K562 (cell line): ENCODE measurements around the gene TWIST1. TPM values are rescaled to one million over a fixed set of nuclear protein-coding genes. Genes with fewer than 3 reads are reported as not detected.

Experiments
- ATAC-seq: fragments of 200-7000 bp; cut with Tn5 transposase; 3 replicates; pipeline ENCODE4 v1.9.1; 2020; ENCODE audit warnings: moderate library complexity
- BruUV-seq: library from RNA; stranded (reverse); fragments of 400-500 nt; replicated peaks from 2 replicates; lab custom pipeline; 2021; lab: Mats Ljungman, UMichigan
- CTCF ChIA-PET: fragments of 300-600 bp; formaldehyde crosslinking; extraction: SDS; loops from one replicate; lab custom pipeline; 2021; ENCODE audit warnings: low intra/inter-chr PET ratio; lab: Yijun Ruan, JAX
- POLR2A ChIA-PET: fragments of 300-600, 350-650 bp; sonication (Branson Sonifier 250); formaldehyde crosslinking; extraction: SDS; loops from one replicate; lab custom pipeline; 2021; ENCODE audit warnings: antibody characterized with exemption, inconsistent platforms; lab: Yijun Ruan, JAX
- DNase-seq, 4 experiments: peaks; one replicate each; pipeline versions ENCODE4 v3.0.0 to v3.0.0-alpha.2; 2011 to 2018; ENCODE audit warnings: low spot score in 3 of 4, mixed read lengths in 3 of 4; ENCODE audit errors: extremely low read depth in 1 of 4
- FAIRE-seq: peaks from 2 replicates; lab custom pipeline; 2011; peaks lifted over from hg19 to GRCh38; lab: Jason Lieb, UNC
- H2AFZ ChIP-seq: 2 replicates; pipeline ENCODE4 v1.6.0; 2011; ENCODE audit warnings: low read depth, low read length, control low read depth, inconsistent platforms
- H3K27ac ChIP-seq: fragments of 200-600 bp; 3 replicates; pipeline ENCODE4 v1.8.0; 2011; ENCODE audit warnings: low read depth, mild to moderate bottlenecking, control low read depth, inconsistent platforms, low read length, moderate library complexity, mixed read lengths; ENCODE audit errors: extremely low read depth
- H3K27me3 ChIP-seq, 2 experiments: fragments of 300-600 bp in 1 of 2; 2 replicates in 1 of 2; 3 replicates in 1 of 2; pipeline versions ENCODE4 v1.6.0 to v1.8.0; 2011; ENCODE audit warnings: inconsistent platforms in 2 of 2, low read length in 2 of 2, mild to moderate bottlenecking in 1 of 2, mixed read lengths in 1 of 2, moderate library complexity in 1 of 2; ENCODE audit not compliant: control insufficient read depth in 2 of 2, insufficient read depth in 2 of 2
- H3K36me3 ChIP-seq: fragments of 300-600 bp; 3 replicates; pipeline ENCODE4 v1.8.0; 2011; ENCODE audit warnings: mild to moderate bottlenecking, low read length, inconsistent platforms; ENCODE audit not compliant: control insufficient read depth, insufficient read depth
- H3K4me1 ChIP-seq, 2 experiments: fragments of 200-600 bp in 1 of 2; replicated peaks in 1 of 2; 2 replicates in 1 of 2; 3 replicates in 1 of 2; pipeline versions ENCODE4 v1.5.1 to v1.8.0; 2011; ENCODE audit warnings: inconsistent platforms in 2 of 2, low read length in 2 of 2, mild to moderate bottlenecking in 1 of 2, mixed read lengths in 1 of 2, moderate library complexity in 1 of 2; ENCODE audit not compliant: control insufficient read depth in 2 of 2, insufficient read depth in 2 of 2
- H3K4me2 ChIP-seq: 2 replicates; pipeline ENCODE4 v1.6.1; 2011; ENCODE audit warnings: low read length, control low read depth, inconsistent platforms, mixed read lengths; ENCODE audit not compliant: insufficient read depth
- H3K4me3 ChIP-seq: fragments of 200-600 bp; sonication (generic), shearing (Covaris generic); 2 replicates; pipeline ENCODE4 v1.5.1; 2016; ENCODE audit warnings: control low read depth, inconsistent platforms
- H3K79me2 ChIP-seq: fragments of 200-600 bp; 3 replicates; pipeline ENCODE4 v1.8.0; 2011; ENCODE audit warnings: low read length, inconsistent platforms; ENCODE audit not compliant: control insufficient read depth, insufficient read depth
- H3K9ac ChIP-seq, 2 experiments: 2 replicates each; pipeline versions ENCODE4 v1.6.0 to v1.6.1; 2011; ENCODE audit warnings: low read depth in 2 of 2, low read length in 2 of 2, control low read depth in 1 of 2, inconsistent platforms in 1 of 2, mild to moderate bottlenecking in 1 of 2, mixed read lengths in 1 of 2; ENCODE audit not compliant: insufficient read depth in 1 of 2
- H3K9me1 ChIP-seq: one replicate; pipeline ENCODE4 v1.6.0; 2011; ENCODE audit warnings: inconsistent platforms, mild to moderate bottlenecking, low read length, moderate library complexity; ENCODE audit not compliant: control insufficient read depth, insufficient read depth
- H3K9me3 ChIP-seq: replicated peaks from 2 replicates; pipeline ENCODE4 v1.5.1; 2011; ENCODE audit warnings: low read depth, low read length, inconsistent platforms; ENCODE audit not compliant: control insufficient read depth, insufficient read depth
- H4K20me1 ChIP-seq: replicated peaks from 2 replicates; pipeline ENCODE4 v1.6.1; 2011; ENCODE audit warnings: low read length, inconsistent platforms, mixed read lengths; ENCODE audit not compliant: control insufficient read depth, insufficient read depth
- DEAF1 ChIP-seq: fragments of 450-650 bp; formaldehyde crosslinking; IDR thresholded peaks from 2 replicates; pipeline ENCODE4 v1.4.0; 2020; ENCODE audit warnings: mild to moderate bottlenecking, moderate library complexity
- FOXK1 ChIP-seq: sonication (generic); formaldehyde crosslinking; IDR thresholded peaks from 2 replicates; pipeline ENCODE4 v1.8.0; 2022; ENCODE audit warnings: missing genetic modification reagents, mild to moderate bottlenecking, borderline replicate concordance
- MYNN ChIP-seq, 2 experiments: sonication (generic); formaldehyde crosslinking in 1 of 2; IDR thresholded peaks; 2 replicates each; pipeline versions ENCODE4 v1.5.0 to v1.6.1; 2016 to 2020; ENCODE audit warnings: antibody characterized with exemption in 1 of 2, missing genetic modification reagents in 1 of 2
- RNF219 ChIP-seq: fragments of 250-450 bp; sonication (Bioruptor Pico); IDR thresholded peaks from 2 replicates; pipeline ENCODE4 v1.5.0; 2022; ENCODE audit warnings: mild to moderate bottlenecking
- SMAD2 ChIP-seq: fragments of 150-350 bp; IDR thresholded peaks from 2 replicates; pipeline ENCODE4 v1.6.1; 2014; ENCODE audit warnings: low read depth, mild to moderate bottlenecking, low read length
- SREBF1 ChIP-seq: fragments of 150-350 bp; IDR thresholded peaks from 2 replicates; pipeline ENCODE4 v1.6.1; 2014; ENCODE audit warnings: antibody characterized with exemption, low read depth, low read length, borderline replicate concordance
- STAG1 ChIP-seq: sonication (generic); formaldehyde crosslinking; IDR thresholded peaks from 2 replicates; pipeline ENCODE4 v1.5.0; 2020; ENCODE audit warnings: missing genetic modification reagents, borderline replicate concordance
- STAT5A ChIP-seq: IDR thresholded peaks from 2 replicates; pipeline ENCODE4 v1.6.1; 2012; ENCODE audit warnings: low read length, inconsistent platforms, borderline replicate concordance
- WHSC1 ChIP-seq: IDR thresholded peaks from one replicate; pipeline ENCODE4 v1.6.1; 2012; ENCODE audit warnings: low read length, control low read depth, inconsistent platforms
- ZNF143 ChIP-seq: sonication (generic); formaldehyde crosslinking; IDR thresholded peaks from 2 replicates; pipeline ENCODE4 v1.9.0; 2022; ENCODE audit warnings: mild to moderate bottlenecking, missing genetic modification reagents
- ZNF217 ChIP-seq: sonication (generic); formaldehyde crosslinking; IDR thresholded peaks from 2 replicates; pipeline ENCODE4 v1.8.0; 2022; ENCODE audit warnings: mild to moderate bottlenecking, missing genetic modification reagents
- ZNF436 ChIP-seq: fragments of 250-450, 450-650 bp; sonication (Bioruptor Pico); formaldehyde crosslinking; IDR thresholded peaks from 2 replicates; pipeline ENCODE4 v1.7.0; 2020; ENCODE audit warnings: mild to moderate bottlenecking
- ZNF79 ChIP-seq: fragments of 250-450 bp; sonication (Bioruptor Pico); IDR thresholded peaks from 2 replicates; pipeline ENCODE4 v1.4.0; 2020; ENCODE audit warnings: low read depth, mild to moderate bottlenecking, moderate library complexity
- WGBS: fragments of 100-300 bp; shearing (Covaris generic); methylation state at CpG from one replicate; pipeline ENCODE4 v1.1.6; 2016; ENCODE audit warnings: low coverage, mixed read lengths; ENCODE audit not compliant: insufficient coverage; ENCODE audit errors: missing lambda C conversion rate; 5-methylcytosine and 5-hydroxymethylcytosine counted together
- in situ Hi-C: fragments of 300-500 bp; cut with MboI; formaldehyde crosslinking; loops from 4 replicates; pipeline ENCODE4 v1.15.0; 2018; ENCODE audit warnings: inconsistent platforms, mixed read lengths
- intact Hi-C: fragments of 100-400 bp; cut with micrococcal nuclease; formaldehyde crosslinking; loops from 2 replicates; pipeline ENCODE4 v1.14.2; 2022
- polyA plus RNA-seq, 8 experiments: library from polyadenylated mRNA; depleted of rRNA in 4 of 8; stranded (reverse) in 5 of 8; unstranded in 3 of 8; fragments of >200 nt; fragmentation: Nextera tagmentation in 2 of 8; fragmentation: Illumina TruSeq in 1 of 8; extraction: Ambion mirVana in 2 of 8; extraction: Trizol in 1 of 8; gene quantifications; 2 replicates each; pipeline versions ENCODE4 v1.2.1 to v1.2.3, GENCODE V29; 2011 to 2014; ENCODE audit warnings: inconsistent platforms in 1 of 8, missing spikeins in 1 of 8
- total RNA-seq, 7 experiments: library from RNA; depleted of rRNA in 6 of 7; stranded (reverse); fragments of >200 nt in 6 of 7; fragmentation: Illumina TruSeq in 2 of 7; extraction: Trizol in 2 of 7; gene quantifications; 2 replicates each; pipeline versions ENCODE4 v1.2.1 to v1.2.3, GENCODE V29; 2011 to 2021; ENCODE audit warnings: low replicate concordance in 1 of 7

TWIST1 gene
- total and polyA plus RNA-seq, 9 of the 15 experiments (the other 6 are each of a cell fraction or from before 2014, with no cell fraction given) = 0.10 to 0.86 (median 0.15) TPM; not detected in 2

- H4K20me1 ChIP-seq = no peaks in the 10 kb centered on the region
- TF ChIP-seq DEAF1 (CRISPR knock-in tag) (no peak), ZNF143 (no peak), STAT5A (no peak), FOXK1 (CRISPR knock-in tag) (no peak), RNF219 (CRISPR knock-in tag) (no peak), ZNF217 (CRISPR knock-in tag) (no peak), SMAD2 (no peak), SREBF1 (no peak), ZNF436 (CRISPR knock-in tag) (no peak), STAG1 (CRISPR knock-in tag) (no peak), MYNN (IDR thresholded peaks at IDR 0.05) (no peak), MYNN (CRISPR knock-in tag; IDR thresholded peaks at IDR 0.05) (no peak), ZNF79 (CRISPR knock-in tag) (no peak), WHSC1 (no peak)
- H3K36me3 ChIP-seq = no peaks in the 10 kb centered on the region
- no peaks in the 10 kb centered on the region for H3K79me2 ChIP-seq
- CTCF ChIA-PET = no interaction called here
- H3K27ac ChIP-seq = no peak overlapping the region
- no peaks in the 10 kb centered on the region for H3K9me3 ChIP-seq
- POLR2A ChIA-PET = no interaction called here
- FAIRE-seq (no peak), DNase-seq (no peak), ATAC-seq (no peak)
- no peak overlapping the region for H3K4me2 ChIP-seq
- 0% methylated on average over 4 of the region's 4 CpGs for WGBS
- H2AFZ ChIP-seq = no peak overlapping the region
- H3K9me1 ChIP-seq = no peaks in the 10 kb centered on the region
- intact Hi-C loops = no loop called here
- in situ Hi-C loops = no loop called here
- no peaks in the 10 kb centered on the region for H3K4me1 ChIP-seq
- H3K4me3 ChIP-seq = no peak overlapping the region
- no peak overlapping the region for H3K9ac ChIP-seq
- H3K27me3 ChIP-seq = no peaks in the 10 kb centered on the region
- BruUV-seq = no TSS peak
Measured at GRCh38 chr7:19139706-19140327, 22.4 kb upstream of the TWIST1 start.
